ENCODE data around the gene APOBEC3H.
A peak's percentile ranks its signal among the peaks of the same experiment; 100 is the strongest.

APOBEC3H gene

GRCh38 chr22:39138357-39138997 lies 41.4 kb downstream of the APOBEC3H start:
- no peak for DNase-seq

DNA sequence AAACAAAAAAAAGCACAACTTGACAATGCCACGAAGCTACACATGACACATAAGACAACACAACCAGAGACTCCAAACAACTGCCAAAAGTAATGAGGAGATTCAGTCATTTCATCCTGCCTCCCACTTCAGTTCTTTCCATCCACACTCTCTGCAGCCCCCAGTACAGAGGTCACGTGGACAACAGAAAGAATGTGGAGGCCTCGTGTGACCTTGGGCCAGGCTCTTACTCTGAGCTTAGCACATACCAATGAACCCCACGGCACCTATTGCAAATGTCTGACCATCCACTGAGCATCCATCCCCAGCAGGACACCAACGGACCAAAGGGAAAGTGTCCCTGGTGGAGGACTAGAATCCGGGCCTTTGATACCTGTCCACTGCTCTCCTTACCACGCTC lies 42.9 kb downstream of the APOBEC3H start:
- no peak for DNase-seq

DNA sequence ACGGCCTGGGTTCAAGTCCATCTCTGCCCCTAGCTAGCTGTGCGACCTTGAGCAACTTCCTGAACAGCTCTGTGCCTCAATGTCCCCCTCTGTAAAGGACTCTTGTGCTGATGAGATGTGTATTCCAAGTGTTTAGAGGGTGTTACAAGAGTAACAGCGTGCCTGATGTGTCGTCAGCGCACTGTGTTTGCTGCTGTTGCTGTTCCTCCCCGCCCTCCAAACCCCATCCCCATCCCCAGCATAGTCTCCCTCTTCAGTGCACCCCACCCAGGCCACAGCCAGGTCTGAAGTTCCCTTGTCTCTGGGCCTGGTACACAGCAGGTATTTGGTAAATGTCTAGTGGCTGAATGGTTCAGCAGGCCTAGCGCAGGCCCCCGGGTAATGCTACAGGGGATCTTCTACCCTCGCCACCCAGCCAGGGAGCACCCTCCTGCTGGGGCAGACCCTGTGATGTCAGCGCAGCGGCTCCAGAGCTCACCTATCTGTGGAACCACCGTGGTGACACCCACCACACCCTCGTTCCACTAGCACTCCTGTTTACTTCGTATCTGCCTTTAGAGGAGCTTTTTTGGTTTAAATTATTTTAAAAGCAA lies 45.1 kb downstream of the APOBEC3H start:
- no peak for DNase-seq

GRCh38 chr22:39144101-39144767 lies 47.2 kb downstream of the APOBEC3H start:
- no peak for DNase-seq

DNA sequence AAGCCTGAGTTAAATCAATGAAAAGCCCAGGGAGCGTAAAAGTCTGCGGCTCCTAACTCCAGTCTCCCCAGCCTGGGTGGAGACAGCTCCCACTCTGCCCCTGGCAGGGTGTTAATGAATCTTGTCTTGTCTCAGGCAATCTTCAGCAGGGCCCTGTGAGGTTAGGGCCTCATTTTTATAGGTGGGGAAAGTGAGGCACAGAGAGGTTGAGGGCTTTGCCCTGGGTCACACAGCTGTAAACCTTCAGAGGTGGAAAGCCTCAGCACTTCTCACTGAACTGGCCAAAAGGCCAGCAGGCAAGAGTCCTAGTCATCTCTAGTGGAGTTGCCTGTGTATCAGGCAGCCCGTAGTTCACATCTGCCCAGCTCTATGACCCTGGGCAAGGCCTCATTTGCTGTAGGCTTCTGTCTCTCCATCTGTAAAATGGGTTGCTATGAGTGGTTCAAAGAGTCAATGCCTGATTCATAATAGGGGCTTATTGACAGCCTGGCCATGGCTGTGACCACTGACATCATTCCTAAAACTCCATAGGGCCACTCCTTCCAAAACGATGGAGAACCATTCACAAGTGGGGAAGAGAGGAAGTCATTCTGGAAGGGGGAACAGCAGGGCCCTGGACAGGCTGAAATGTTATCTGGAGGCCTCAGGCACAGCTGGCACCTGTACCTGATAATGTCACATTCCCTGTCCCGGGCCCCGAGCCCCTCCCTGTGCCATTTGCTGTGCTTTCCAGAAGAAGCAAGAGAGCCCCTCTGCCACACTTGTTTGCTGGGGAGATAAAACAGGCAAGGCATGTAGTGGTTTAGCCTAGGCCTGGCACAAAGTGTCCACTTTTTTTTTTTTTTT lies 49.4 kb downstream of the APOBEC3H start:
- DNase-seq = no peak

- DNase-seq = no peak
Measured at GRCh38 chr22:39147335-39148025, 50.4 kb downstream of the APOBEC3H start.

- DNase-seq = no peak
Measured at GRCh38 chr22:39148026-39148726, 51.1 kb downstream of the APOBEC3H start.

- DNase-seq = no peak
Measured at GRCh38 chr22:39148727-39149535, 51.9 kb downstream of the APOBEC3H start.

GRCh38 chr22:39149915-39150847 lies 53.1 kb downstream of the APOBEC3H start:
- no peak for DNase-seq

DNA sequence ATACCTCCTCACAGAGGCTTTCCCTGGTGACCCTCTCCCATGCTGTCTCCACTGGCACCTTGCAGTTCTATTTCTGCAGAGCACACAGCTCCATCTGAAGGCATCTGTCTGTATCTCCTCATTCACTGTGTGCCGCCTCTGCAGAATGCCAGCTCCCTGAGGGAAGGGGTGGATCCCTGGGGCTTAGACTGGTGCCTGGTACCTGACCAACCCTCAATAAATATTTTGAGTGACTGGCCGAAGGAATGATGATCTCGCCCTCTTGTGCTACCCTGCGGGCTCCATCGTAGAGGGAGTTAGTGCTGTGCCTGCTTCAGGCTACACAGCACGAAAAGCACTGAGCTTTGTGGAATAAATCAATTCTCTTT lies 53.8 kb downstream of the APOBEC3H start:
- DNase-seq = no peak

DNA sequence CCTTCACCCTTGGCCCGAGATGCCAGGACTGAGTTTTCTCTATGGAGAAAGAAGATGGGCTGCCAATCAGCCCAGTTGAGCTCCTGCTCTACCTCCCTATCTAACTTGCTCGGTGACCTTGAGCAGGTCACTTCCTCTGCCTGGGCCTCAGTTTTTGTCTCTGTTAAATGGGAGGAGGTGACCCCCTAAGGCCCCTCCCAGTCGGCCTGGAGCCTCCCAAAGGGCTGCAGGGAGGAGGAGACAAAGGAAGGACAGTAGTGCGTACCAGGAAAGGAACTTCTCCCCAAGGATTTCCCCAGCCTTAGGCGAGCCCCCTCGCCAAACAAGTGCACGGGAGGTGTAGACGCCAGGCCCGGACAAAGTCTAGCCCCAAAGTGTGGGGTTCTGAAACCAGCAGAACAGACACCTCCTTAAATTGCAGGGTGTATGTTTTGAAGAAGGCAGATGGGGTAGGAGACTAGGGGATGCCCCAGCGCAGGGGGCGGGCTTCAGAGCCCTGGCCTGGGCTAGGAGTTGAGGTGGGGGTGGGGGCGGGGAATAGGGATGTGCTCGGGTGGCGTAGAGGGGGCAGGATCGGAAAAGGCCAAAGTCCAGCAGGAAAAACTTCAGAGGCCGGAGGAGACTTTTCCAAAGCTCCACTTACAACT lies 54.4 kb downstream of the APOBEC3H start:
- DNase-seq = no peak

DNA sequence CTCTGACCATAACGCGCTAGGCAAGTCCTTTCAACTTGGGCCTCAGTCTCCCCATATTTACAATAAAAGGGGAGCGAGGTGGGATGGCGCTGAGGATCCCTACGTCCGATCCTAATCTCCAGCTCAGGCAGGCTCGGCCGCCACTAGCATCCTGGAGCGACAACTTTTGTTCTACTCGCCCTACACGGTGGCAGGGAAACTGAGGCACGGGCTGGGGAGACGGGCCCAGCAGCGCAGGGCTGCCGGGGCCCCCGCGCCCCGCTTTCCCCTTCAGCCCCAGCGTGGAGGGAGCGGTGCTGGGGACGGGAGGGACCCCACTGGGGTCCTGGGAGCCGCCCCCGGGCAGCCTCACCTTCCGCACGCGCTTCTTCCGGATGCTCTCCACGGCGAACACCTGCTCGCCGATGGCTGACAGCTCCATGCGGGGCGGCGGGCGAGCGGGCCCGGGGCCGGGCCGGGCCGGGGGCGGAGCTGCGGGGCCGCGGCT lies 55.0 kb downstream of the APOBEC3H start:
- DNase-seq = no peak

- DNase-seq = peak; percentile 94
Measured at GRCh38 chr22:39152511-39153219, 55.6 kb downstream of the APOBEC3H start, which contains the start of gene CBX7. CBX7 (minus strand) TSS chr22:39152680; CDS start chr22:39152444, 236 bp downstream.

GRCh38 chr22:39153220-39153717 lies 56.2 kb downstream of the APOBEC3H start:
- no peak for DNase-seq

Data from NCI-H2171 (cell line).